ENCODE measurements around the gene EPHB2.

GRCh38 chr1:22841142-22841541 lies 130.5 kb downstream of the EPHB2 start:
- TF ChIP-seq EP300 (IDR thresholded peaks at IDR 0.05) (no peak), CTCF (IDR thresholded peaks at IDR 0.05) (no peak)

Measured in sigmoid colon (tissue), 4 donors.